HG03469 (cell line): Measurements from ENCODE around the gene DDX51.

ENCODE experiments used
- ATAC-seq: cut with Tn5 transposase; IDR thresholded peaks from one replicate; pipeline ENCODE4 v1.9.1; 2021; ENCODE audit warnings: mild to moderate bottlenecking, moderate library complexity, moderate number of reproducible peaks; ENCODE audit not compliant: unreplicated experiment

DDX51 gene, protein sequence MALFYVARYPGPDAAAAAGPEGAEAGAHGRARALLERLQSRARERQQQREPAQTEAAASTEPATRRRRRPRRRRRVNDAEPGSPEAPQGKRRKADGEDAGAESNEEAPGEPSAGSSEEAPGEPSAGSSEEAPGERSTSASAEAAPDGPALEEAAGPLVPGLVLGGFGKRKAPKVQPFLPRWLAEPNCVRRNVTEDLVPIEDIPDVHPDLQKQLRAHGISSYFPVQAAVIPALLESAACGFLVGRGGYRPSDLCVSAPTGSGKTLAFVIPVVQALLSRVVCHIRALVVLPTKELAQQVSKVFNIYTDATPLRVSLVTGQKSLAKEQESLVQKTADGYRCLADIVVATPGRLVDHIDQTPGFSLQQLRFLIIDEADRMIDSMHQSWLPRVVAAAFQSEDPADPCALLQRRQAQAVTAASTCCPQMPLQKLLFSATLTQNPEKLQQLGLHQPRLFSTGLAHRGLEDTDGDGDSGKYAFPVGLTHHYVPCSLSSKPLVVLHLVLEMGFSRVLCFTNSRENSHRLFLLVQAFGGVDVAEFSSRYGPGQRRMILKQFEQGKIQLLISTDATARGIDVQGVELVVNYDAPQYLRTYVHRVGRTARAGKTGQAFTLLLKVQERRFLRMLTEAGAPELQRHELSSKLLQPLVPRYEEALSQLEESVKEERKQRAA

DNA sequence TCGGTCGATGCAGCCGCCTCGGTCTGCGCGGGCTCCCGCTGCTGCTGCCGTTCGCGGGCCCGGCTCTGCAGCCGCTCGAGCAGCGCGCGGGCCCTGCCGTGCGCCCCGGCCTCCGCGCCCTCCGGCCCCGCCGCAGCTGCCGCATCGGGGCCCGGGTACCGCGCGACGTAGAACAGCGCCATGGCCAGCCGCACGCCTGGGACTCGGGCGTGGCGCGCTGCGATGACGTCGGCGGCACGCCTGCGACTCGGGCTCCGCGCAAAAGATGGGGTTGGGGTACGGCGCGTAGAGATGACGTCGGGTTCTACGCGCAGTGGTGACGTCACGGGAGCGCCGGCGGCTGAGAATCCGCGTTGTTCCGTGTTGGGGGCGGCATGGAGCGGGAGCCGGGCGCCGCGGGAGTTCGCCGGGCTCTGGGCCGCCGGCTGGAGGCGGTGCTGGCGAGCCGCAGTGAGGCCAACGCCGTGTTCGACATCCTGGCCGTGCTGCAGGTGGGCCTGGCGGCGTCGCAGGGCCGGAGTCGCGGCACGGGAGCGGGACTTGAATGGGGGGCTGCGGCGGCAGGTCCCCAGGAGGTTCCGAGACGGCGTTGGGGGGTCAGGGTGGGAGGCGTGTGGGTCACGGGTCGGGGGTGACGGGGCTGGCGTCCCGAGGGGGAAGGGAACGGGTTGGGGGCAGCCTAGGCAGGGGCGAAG, at the start of gene DDX51, which contains the start of gene NOC4L:
TSS of gene DDX51 (minus strand) at position 205 of the 695 bp plus-strand sequence. CDS start at position 182, 23 bp downstream.
TSS of gene NOC4L (plus strand) at position 343 of the 695 bp plus-strand sequence. CDS start at position 375, 32 bp downstream.
- ATAC-seq = peak; percentile 68

DNA sequence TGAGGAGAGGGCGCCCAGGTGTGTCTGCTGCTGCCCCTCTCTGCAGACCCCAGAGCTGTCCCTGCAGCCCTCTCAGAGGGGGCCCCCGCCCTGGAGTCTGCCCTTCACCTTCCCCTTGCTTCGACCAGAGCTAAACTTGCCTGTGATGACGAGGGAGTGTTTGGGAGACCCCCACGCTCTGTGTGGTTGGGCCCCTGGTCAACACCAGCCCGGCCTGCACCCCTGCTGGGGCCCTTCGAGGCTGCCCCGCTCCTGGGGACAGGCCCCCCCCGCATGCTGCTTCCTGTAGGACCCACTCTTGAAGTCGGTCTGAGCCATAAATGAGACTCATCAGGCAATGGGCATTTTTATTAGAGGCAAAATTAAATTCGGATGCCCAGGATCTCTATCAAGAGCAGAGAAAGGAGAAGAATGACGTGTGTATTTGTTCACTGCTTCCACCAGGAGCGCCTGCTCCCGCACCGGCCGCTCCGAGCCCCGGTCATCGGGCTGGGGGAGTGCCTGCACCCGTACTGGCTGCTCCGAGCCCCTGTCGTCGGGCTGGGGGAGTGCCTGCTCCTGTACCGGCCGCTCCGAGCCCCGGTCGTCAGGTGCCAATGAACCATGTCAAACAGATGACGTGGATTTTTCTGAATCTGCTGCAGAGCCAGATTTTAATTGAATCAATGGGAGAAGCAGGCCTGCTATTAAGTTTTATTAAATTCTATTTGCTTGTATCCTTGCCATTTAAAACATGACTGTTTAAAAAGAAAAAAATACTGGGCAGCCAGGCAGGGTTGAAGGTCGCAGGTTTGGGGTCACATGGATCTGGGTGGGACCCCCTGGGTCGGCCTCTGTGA, 47.8 kb upstream of the DDX51 start:
- ATAC-seq = no peak

DNA sequence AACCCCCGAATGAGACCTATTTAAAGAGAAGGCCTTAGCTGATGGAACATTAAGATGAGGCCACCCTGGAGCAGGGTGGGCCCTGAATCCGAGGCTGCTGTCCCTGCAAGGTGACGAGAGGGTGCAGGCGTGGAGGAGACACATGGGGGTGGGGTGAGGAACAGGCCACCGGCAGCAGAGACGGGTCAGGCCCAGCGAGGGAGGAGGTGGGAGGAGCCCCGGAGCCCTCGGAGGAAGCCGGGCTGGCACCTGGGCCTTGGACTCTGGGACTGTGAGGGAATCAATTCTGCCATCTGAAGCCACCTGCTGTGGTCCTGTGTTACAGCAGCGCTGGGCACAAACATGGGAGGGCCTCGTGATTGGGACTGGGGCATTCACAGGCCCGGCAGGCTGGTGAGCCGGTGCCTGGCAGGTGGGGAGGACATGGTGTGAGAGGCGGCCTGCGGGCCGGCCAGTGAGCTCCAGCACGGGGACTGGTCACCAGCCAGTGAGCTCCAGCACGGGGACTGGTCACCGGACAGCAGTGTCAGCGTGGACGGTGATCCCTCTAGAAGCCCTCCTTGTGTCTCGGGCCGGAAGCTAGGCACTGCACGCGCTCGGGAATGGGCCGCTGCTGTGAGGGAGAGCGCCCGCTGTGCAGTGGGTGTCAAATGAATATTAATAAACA, 46.8 kb upstream of the DDX51 start:
- ATAC-seq = no peak

DNA sequence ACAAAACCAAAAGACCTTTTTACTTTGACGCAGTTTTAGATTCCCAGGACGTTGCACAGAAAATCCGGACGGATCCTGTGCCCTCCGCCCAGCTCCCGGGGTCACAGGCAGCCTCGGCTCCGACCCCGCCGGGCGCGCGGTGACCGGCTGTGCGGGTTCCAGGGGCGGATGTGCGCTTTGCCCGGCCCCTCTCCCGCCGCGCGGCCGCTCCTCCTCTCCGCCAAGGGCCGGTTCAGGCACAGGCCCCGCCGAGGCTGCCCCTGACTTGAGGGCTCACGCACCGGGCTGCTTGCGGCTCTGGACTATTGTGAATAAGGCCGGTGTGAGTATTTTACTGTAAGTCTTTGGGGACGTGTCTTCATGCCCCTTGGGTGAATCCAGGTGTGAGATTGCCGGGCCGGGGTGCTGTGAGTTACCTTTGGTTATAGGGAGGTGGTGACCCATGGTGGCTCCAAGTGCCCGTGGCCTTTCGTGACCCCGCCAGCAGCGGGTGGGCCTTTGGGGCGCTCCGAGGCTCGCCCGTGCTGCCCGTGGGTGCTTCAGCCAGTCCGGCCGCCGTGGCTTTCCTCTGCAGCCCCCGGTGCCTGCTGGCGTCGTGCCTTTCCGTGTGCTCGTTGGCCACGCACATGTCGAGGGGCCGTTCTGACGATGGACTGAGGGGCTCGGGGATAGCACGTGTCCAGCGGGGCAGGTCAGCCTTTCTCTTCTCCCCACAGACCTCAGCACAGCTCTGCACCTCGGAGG, 46.1 kb upstream of the DDX51 start:
- ATAC-seq = no peak

DNA sequence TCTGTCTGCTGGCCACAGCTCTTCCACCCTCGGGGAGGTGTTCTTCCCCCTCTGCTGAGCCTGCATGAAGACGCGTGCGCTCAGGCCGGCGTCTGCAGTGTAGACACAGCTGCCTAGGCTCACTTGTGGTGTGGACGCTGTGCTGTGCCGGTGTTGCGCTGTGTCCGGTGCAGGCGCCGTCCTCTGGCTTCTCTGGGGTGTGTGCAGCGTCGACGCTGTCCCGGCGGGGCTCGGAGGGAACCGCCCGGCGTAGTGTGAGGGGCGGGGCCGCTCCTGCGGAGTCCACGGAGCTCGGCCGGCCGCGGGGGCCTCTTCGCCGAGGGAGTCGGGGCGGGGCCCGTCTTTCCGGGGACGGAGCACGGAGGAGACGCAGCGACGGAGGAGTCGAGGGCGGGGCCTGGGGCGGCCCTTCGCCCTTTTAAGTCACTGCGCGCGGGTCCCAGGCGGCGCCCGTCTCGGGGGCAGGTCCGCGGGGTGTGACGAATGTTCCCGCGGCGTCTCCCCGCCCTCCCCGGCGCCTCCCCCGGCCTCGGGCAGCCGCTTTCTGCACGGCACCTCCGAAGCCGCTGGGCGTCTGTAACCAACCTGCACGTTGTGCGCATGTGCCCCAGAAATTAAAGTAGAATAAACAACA, 45.4 kb upstream of the DDX51 start:
- ATAC-seq = peak; percentile 71

DNA sequence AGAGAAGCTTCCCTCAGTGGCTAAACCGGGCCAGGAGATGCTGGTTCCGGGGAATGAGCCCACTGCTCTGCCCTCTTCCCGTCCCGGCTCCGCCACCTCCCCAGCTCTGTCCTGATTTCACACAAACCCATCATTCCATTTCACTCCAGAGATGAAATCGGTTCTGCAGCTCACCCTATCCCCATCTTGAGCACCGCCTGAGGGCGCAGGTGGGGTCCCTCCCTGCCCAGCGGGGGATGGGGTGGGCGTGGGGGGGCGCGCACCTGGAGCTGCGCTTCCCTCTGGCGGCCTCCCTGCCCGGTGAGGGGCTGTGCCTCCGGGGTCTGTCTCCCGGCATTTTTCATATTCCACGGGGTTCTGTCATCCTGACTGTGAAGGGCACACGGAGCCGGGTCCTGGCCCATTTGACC, 44.8 kb upstream of the DDX51 start:
- ATAC-seq = no peak

DNA sequence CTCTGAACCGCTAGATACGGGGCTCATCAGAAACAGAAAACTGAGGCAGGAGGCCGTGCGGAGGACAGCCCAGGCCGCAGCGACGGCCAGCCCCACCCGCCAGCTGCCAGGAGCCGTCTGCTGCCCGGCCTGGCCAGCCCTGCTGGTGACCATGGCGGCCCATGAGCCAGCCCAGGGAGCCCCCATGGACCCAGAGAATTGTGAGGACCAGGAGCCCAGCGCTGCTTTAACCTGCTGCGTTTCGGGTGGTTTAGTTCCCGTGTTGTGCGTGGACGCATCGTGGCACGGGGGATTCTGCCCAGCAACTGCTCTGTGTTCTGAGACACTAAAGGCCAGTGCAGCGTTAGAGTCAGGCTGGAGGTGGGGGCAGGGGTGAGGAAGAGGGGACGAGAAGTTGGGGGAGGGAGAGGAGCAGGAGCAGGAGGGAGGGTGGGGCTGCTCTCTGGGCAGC, 44.4 kb upstream of the DDX51 start:
- ATAC-seq = no peak

DNA sequence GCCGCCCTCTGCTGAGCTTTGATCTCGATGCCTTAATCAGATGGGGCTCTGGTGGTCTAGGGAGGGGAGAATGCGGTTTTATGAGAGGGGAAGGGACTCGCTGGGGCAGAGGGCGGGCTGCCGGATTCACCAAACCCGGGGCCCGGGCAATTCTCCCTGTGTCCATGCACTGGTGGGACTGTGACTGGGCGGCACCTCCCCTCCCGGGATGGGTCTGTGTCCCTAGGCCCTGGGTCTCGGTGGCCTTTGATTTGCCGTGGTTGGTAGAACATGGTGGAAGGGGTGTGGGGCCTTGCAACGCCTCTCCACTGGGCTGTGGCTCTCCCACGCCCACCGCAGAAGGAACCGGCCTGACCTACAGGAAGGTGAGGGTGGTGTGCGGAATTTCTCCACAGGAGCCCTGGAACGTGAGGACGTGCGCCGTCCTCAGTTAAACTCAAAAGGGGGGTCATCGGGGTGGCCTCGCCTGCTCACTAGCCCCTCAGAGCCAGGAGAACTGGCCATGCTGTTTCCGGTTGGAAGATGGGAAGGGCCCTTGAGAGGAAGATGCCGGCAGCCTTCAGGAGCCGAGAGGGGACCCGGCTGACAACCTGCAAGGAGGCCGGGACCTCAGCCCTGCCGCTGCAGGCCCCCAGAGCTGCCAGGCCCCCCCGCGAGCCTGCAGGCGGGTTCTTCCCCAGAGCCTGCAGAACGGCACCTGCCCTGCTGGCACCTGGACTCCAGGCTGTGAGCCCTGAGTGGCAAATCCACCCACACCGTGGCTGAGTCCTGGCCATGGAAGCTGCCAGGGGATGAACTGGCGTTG, 43.7 kb upstream of the DDX51 start:
- no peak for ATAC-seq

DNA sequence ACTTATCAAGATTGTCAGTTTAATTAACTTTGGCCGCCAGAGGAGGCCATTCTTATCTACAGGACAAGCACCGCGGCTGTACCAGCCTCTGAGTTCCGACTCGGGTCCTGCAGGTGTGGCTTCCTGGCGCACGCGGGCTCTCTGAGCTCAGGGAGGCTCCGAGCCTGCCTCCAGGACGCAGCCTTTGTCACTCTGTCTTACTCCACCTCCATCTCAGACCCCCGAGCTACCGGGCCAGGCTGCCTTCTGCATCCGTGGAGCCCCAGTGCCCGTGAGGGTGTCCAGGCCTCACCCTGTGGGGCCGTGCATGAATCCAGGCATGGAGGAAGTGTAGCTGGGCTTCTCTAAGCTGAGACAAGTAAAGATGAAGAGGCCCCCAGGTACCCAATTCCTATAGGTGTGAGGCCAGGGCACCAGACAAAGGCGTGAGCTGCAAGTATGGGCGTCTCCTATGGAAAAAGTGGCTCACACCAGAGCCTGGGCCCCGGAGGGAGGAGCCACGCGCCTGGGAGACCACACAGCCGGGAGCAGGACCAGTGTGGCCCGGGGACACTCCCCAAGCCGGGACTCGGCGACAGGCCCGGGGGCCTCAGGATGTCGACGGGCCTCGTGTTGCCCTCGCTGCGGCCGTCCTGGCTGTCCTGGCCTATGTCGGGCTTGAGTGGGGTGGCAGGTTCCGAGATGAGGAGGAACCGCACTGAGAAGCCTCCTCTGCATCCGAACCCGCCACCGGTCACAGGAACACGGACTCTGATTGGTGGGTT, 42.9 kb upstream of the DDX51 start:
- ATAC-seq = no peak

DNA sequence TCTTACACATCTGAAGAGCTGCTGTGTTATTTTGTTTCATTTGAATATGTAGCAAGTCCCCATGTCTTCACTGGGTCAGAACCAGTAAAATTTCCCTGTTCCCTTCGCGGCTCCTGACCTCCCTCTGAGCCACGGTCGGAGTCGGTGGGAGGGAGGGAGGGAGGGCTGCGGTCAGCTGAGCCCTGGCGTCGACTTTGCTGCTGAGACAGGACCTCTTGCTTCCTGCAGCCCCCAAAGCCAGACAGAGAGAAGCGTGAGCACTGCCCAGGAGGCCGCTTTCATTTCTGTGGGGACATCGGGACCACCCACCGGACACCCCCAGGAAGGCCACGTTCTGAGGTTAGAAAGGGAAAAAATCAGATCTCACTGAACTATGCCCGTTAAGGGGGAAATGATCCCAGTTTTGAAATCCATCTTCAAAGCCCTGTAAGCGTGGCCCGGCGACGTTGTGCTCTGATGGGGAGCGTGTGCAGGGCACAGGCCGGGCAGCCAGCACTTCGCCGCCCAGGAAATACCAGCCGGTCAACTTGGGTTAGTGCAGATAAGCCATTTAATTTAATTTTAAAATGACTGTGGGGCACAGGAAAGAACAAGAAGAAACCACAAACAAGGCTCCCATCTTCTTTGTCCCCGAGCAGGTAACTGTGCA, 42.2 kb upstream of the DDX51 start:
- no peak for ATAC-seq

DNA sequence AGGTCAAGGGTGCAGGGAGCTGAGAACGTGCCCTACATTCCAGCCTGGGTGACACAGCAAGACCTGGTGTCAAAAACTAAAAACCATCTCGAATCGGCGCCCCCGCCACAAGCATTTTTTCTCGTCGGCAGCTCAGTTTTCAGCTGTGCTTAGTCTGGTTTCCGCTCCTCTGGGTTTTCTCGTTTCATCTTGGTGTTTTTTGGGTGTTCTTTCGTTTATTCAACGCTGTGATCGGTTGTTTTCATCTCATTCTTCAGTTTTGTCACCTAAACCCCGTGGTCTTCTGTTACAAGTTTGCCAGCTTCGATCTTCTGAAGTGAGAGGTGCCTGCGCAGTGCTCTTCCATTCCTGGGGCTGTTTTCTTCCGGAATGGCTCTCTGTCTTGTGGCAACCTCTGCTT, 41.6 kb upstream of the DDX51 start:
- ATAC-seq = no peak

DNA sequence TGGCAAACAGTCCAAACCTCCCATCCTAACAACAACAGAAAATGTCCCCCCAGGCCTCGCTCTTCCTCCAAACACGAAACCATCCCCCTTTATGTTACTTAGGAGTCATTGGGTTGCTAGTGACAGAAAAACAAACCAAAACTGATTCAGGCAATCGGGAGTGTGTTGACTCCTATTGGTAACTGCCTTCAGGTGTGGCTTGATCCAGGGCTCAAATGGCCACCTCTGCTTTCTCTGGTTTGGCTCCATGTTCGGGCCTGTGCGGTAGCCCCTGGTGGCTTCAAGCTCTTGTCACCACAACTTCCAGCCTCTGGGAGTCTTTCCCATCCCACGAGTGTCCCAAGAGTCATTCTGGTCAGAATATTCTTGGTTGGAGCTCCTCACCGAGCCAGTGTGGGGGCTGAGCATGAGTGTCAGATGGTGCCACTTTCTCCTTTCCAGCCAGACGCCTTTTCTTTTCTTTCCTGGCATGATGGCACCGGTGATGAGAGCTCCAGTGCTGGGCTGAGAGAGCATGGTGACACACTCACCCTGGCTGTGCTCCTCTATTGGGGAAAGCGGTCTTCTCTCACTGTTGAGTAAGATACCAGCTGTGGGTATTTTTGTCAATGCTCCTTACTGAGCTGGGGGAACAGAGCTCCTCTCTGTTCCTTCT, 38.7 kb upstream of the DDX51 start:
- ATAC-seq = no peak

DNA sequence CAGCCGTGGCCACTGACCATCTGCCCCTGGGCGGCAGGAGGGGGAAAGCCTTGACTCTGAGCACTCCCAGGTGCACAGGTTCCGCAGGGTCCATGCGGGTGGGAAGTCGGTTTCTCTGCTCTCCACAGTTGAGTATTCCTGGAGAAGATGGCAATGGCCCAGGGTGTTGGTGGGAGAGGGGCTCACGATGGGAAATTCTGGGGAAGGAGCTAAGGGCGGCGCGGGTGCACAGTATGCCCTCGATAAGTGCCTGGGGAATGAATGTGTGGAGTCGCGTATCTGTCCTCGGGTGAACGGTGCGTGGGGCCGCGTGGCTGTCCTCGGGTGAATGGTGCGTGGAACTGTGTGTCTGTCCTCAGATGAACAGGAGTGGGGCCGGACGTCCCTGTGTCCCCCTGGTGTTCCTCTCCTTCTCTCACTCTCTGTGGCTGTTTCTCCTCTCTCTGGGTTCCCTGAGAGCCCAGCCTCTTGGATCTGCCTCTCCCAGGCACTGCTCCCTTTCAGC, 38.1 kb upstream of the DDX51 start:
- ATAC-seq = no peak

DNA sequence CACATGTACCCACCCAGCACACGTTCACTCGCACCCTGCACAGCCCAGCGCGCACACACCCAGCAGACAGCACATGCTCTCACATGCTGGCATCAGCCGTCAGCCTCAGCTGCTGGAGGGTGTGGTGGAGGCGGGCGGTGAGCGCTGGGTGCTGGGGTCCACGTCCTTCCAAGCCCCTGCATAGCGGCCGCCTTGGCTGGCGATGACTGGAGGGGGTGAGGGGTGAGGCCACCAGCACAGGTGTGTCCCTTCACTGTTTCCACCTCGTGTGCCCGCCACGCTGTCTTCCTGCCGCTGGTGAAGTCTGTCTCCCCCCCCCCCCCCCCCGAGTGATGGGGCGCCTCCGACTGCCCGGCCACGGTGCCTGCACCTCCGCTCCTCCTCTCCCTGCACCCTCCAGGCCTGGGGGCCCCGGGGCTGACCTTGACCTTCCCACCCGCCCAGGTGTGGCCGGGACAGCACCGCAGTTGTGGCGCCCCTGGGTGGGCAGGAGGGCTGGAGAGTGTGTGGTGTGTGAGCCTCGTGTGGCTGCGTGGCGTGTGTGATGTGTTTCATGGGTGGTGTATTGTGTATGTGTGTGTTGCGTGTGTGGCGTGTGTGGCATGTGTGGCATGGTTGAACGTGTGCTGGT, 37.6 kb upstream of the DDX51 start:
- no peak for ATAC-seq

DNA sequence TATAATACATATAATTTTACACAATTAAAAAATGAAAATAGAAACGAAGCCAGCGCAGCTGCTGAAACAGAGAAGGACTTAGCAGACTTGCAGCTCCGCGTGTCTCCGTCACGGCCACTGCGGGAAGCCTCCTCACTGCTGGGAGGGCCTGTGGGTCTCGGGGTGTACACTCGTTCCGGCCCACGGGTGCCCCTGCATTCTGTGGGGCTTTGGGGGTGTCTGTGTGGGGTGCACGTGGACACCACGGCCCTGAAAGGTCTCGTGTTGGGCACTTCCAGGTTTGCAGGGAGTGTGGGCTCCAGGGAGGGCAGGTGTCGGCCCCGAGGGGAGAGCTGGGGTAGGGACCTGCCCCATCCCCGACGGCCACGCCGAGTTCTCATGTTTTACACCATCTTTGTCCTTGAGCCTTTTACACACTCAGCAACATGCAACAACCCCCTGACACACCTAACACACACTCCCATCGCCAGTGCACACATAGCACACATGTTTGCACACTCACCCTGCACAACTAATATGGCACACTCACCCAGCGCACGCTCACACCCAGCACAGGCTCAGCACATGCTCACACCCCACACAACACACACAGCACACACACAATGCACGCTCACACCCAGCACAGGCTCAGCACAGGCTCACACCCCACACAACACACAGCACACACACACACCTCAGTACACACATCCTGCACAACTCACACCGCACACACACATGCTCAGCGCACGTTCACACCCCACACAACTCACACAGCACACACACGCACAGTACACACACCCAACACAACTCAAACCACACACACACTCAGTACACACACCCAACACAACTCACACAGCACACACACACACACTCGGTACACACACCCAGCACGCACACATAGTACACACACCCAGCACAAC, 36.8 kb upstream of the DDX51 start:
- ATAC-seq = no peak
